HUES48 (cell line): ENCODE measurements around the gene C3orf33.
A peak's percentile ranks its signal among the peaks of the same experiment; 100 is the strongest.
"Not testable (repeated sequence)": the region's sequence is repeated elsewhere in the genome, so short reads cannot be mapped to it uniquely, and the experiment has no call there.

Source experiments
- H3K27ac ChIP-seq: one replicate; pipeline ENCODE4 v1.7.0; 2013; ENCODE audit warnings: low read depth, low read length, inconsistent platforms
- H3K27me3 ChIP-seq: 2 replicates; pipeline ENCODE4 v1.6.1; 2013; ENCODE audit warnings: mild to moderate bottlenecking, low read length; ENCODE audit not compliant: control insufficient read depth, insufficient read depth
- H3K36me3 ChIP-seq: 2 replicates; pipeline ENCODE4 v1.6.1; 2013; ENCODE audit warnings: low read length; ENCODE audit not compliant: control insufficient read depth, insufficient read depth
- H3K4me1 ChIP-seq: 2 replicates; pipeline ENCODE4 v1.6.1; 2013; ENCODE audit warnings: mild to moderate bottlenecking, low read length; ENCODE audit not compliant: control insufficient read depth, insufficient read depth
- H3K4me3 ChIP-seq: 2 replicates; pipeline ENCODE4 v1.5.1; 2013; ENCODE audit warnings: mild to moderate bottlenecking, low read depth, low read length
- H3K9ac ChIP-seq: 2 replicates; pipeline ENCODE4 v1.6.1; 2013; ENCODE audit warnings: mild to moderate bottlenecking, low read depth, low read length, moderate library complexity
- H3K9me3 ChIP-seq: 2 replicates; pipeline ENCODE4 v1.6.1; 2013; ENCODE audit warnings: low read length; ENCODE audit not compliant: control insufficient read depth, insufficient read depth

C3orf33 gene

DNA sequence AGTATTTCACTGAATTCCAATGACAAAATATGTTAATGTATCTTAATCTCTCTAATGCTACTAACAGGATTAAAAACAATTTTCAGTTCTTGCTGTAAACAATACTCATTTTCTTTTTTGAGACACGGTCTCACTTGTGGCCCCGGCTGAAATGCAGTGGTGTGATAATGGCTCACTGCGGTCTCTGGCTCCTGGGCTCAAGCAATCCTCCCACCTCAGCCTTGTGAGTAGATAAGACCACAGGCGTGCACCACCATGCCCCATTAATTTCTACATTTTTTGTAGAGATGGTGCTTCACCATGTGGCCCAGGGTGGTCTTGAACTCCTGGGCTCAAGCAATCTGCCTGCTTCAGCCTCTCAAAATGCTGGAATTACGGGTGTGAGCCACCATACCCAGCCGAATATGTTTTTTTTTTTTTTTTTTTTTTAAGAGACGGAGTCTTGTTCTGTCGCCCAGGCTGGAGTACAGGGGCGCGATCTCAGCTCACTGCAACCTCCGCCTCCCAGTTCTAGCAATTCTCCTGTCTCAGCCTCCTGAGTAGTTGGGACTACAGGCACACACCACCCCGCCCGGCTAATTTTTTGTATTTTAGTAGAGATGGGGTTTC is 22.5 kb upstream of the C3orf33 start:
- not testable (repeated sequence) for H3K27me3 ChIP-seq, H3K9ac ChIP-seq, H3K27ac ChIP-seq, H3K4me3 ChIP-seq, H3K9me3 ChIP-seq, H3K4me1 ChIP-seq
- peaks cover 34% of the 10 kb centered on the region for H3K36me3 ChIP-seq

DNA sequence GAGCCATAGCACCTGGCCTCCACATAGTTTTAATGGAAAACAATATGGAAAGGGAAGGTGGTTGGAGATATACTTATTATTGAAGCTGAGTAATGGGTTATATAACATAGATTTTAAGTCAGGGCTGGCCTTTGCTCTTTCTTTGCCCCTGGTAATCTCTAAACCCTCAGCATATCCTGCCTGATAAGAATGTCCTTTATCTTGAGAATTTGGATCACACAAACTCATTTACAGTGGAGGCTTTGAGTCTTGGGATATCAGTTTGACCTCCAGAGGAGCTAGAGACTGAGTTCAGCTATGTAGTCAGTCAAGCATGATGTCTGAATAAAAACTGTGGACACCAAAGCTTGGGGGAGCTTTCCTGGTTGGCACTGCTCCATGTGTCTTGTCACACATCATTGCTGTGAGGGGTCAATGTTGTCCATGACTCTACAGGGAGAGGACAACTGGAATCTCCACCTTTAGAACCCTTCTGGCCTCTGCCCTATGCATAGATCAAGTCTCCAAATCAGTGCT is 9.0 kb upstream of the C3orf33 start:
- H3K27me3 ChIP-seq, result no peaks in the 10 kb centered on the region
- no peaks in the 10 kb centered on the region for H3K36me3 ChIP-seq
- H3K9me3 ChIP-seq, result no peaks in the 10 kb centered on the region
- no peak overlapping the region for H3K27ac ChIP-seq
- H3K4me3 ChIP-seq, result no peak overlapping the region
- no peak overlapping the region for H3K9ac ChIP-seq
- no peaks in the 10 kb centered on the region for H3K4me1 ChIP-seq

DNA sequence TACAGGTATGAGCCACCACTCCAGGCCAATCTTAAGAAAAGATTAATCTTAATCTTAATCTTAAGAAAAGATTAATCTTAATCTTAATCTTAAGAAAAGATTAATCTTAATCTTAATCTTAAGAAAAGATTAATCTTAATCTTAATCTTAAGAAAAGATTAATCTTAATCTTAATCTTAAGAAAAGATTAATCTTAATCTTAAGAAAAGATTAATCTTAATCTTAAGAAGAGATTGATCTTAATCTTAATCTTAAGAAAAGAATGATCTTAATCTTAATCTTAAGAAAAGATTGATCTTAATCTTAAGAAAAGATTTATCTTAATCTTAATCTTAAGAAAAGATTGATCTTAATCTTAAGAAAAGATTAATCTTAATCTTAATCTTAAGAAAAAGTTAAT is 7.1 kb upstream of the C3orf33 start:
- H3K9ac ChIP-seq, H3K4me3 ChIP-seq, H3K27me3 ChIP-seq, H3K27ac ChIP-seq, H3K36me3 ChIP-seq, H3K4me1 ChIP-seq, H3K9me3 ChIP-seq: not testable (repeated sequence)

DNA sequence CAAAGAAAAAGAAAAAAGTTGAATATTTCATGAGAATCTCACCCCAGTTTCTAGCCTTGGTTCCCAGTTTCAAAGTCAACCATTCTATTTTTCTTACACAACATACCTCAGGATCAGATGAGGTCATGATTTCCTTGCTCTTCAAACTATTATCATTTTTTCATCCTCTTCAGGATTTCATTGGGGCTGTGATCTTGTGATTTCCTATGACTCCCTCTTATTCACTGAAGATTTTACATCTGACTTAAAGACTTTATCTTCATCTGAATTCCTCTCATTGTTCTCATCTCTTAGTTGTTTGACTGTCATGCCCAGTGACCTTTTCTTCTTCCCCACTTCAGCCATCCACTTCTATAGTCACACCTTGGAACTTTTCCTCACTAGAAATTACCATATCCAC is 3.1 kb upstream of the C3orf33 start:
- Histone ChIP-seq H3K36me3 (no peaks in the 10 kb centered on the region), H3K9me3 (no peaks in the 10 kb centered on the region), H3K4me1 (no peaks in the 10 kb centered on the region), H3K27ac (no peak overlapping the region), H3K9ac (no peak overlapping the region), H3K27me3 (no peaks in the 10 kb centered on the region), H3K4me3 (no peak overlapping the region)

DNA sequence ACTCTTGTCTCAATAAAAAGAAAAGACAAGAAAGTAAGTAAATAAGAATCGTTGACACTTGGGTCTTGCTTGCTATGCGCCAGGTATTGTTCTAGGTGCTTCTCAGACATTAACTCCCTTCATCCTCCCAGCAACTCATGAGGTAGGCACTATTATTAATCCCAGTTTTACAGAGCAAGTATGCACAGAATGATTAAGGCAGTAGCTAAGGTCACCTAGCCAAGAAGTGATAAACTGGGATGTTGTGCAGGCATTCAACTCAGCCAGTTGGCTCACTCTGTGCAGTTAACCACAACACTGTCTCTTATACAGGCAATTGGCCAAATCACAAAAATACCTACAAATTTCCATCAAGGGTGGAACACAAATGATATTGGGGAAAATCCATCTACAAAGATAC is 1.7 kb upstream of the C3orf33 start:
- H3K27ac ChIP-seq, result no peak overlapping the region
- H3K36me3 ChIP-seq, result no peaks in the 10 kb centered on the region
- H3K4me3 ChIP-seq, result no peak overlapping the region
- H3K4me1 ChIP-seq, result no peaks in the 10 kb centered on the region
- no peaks in the 10 kb centered on the region for H3K9me3 ChIP-seq
- H3K27me3 ChIP-seq, result no peaks in the 10 kb centered on the region
- H3K9ac ChIP-seq, result no peak overlapping the region

DNA sequence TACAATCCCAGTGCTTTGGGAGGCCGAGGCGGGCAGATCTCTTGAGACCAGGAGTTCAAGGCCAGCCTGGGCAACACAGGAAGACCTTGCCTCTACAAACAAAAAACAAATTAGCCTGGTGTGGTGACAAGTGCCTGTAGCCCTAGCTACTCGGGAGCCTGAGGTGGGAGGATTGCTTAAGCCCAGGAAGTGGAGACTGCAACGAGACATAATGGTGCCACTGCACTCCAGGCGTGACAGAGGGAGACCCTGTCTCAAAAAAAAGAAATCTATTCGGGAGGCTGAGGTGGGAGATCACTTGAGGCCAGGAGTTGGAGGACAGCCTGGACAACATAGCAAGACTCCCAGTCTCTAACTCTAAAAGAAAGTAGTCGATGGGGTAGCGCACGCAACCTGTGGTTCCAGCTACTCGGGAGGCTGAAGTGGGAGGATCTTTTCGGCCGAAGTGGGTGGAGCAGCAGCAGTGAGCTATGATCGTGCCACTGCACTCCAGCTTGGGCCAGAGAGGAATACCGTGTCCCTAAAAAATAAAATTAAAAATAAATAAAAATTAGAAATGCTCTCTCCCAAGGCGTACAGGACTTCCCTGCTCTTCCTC is 775 bp downstream of the C3orf33 start:
- H3K9me3 ChIP-seq, result no peaks in the 10 kb centered on the region
- H3K27ac ChIP-seq, result no peak overlapping the region
- 0 out of 2 replicates have a peak overlapping the region, but pooled peaks have one; percentile 88 for H3K9ac ChIP-seq
- H3K36me3 ChIP-seq, result no peaks in the 10 kb centered on the region
- no peaks in the 10 kb centered on the region for H3K4me1 ChIP-seq
- peak overlapping the region; percentile 88 for H3K4me3 ChIP-seq
- H3K27me3 ChIP-seq, result no peaks in the 10 kb centered on the region

DNA sequence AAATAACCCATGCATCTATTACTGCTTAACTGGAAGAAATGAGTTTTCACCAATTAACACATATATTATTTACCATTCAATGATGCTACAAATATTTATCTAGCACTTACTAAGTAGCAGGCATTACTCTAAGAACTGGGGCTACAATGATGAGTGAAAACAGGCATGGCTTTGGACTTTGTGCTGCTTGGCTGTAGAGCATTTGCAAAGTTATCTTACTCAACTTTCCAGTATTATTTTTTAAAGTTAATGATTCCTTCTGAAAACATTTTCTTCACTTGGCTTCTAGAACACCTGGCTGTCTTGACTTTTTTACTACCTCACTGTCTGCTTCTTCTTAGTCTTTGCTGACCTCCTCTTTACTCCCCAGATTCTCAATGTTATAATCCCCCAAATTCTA is 1.8 kb downstream of the C3orf33 start:
- no peaks in the 10 kb centered on the region for H3K4me1 ChIP-seq
- no peak overlapping the region for H3K4me3 ChIP-seq
- H3K27ac ChIP-seq, result no peak overlapping the region

DNA sequence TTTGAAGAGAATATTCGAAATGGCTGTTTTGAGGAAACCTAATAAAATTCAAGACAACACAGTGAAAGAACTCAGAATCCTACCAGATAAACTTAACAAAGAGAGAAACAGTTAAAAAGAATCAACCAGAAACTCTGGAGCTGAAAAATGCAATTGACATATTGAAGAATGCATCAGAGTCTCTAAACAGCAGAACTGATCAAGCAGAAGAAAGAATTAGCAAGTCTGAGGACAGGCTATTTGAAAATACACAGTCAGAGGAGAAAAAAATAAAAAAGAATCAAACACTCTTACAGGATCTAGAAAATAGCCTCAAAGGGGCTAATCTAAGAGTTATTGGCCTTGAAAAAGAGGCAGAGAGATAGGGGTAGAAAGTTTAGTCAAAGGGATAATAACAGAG is 13.5 kb downstream of the C3orf33 start:
- Histone ChIP-seq H3K27me3 (no peaks in the 10 kb centered on the region), H3K4me1 (peaks cover 11% of the 10 kb centered on the region), H3K9ac (no peak overlapping the region), H3K36me3 (no peaks in the 10 kb centered on the region), H3K9me3 (no peaks in the 10 kb centered on the region), H3K27ac (no peak overlapping the region), H3K4me3 (no peak overlapping the region)

More for the DNA sequence above, 1.8 kb downstream of the C3orf33 start:
- Histone ChIP-seq H3K9me3 (no peaks in the 10 kb centered on the region), H3K36me3 (no peaks in the 10 kb centered on the region), H3K27me3 (no peaks in the 10 kb centered on the region), H3K9ac (no peak overlapping the region)

DNA sequence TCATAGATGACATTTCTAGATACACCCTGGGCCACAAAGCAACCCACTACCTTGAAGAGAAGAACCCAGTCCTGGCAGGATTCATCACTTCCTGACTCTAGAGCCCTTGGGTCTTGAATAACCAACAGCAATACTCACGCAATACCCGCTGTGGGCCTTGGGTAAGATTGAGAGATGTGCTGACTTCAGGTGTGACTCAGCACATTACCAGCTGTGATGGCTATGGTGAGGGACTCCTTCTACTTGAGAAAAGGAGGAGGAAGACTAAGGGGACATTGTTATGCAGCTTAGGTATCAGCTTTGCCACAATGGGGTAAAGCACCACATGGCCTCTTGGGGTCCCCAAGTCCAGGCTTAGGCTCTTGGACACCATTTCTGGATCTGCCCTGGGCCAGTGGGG is 14.9 kb downstream of the C3orf33 start:
- Histone ChIP-seq H3K4me3 (no peak overlapping the region), H3K4me1 (peaks cover 11% of the 10 kb centered on the region), H3K27ac (no peak overlapping the region)

DNA sequence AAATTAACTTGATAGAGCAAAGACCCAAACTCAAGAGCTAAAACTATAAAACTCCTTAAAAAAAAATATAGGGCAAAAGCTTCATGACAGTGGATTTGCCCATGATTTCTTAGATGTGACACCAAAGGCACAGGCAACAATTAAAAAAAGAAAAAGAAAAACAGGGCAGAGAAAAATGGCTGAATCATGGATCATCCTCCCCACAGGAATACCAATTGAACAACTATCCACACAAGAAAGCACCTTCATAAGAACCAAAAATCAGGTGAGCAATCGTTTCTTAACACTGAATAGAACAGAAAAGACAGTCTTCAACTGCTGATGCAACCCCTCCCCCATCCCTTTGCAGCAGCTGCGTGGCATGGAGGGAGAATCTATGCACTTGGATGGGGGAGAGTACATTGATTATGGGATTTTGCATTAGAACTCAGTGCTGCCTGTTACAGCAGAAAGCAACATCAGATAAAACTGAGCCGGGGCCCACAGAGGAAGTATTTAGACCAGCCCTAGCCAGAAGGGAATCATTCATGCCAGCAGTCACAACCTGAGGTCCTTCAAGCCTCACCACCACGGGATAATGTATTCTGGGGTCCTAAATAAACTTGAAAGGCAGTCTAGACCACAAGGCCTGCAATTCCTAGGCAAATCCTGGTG is 15.7 kb downstream of the C3orf33 start:
- no peaks in the 10 kb centered on the region for H3K27me3 ChIP-seq
- H3K4me3 ChIP-seq, result no peak overlapping the region
- no peak overlapping the region for H3K9ac ChIP-seq
- H3K27ac ChIP-seq, result peak overlapping the region; percentile 5
- no peaks in the 10 kb centered on the region for H3K9me3 ChIP-seq
- peaks cover 11% of the 10 kb centered on the region for H3K4me1 ChIP-seq
- H3K36me3 ChIP-seq, result no peaks in the 10 kb centered on the region

More for the DNA sequence above, 14.9 kb downstream of the C3orf33 start:
- H3K9me3 ChIP-seq, result no peaks in the 10 kb centered on the region
- H3K9ac ChIP-seq, result no peak overlapping the region
- H3K27me3 ChIP-seq, result no peaks in the 10 kb centered on the region
- no peaks in the 10 kb centered on the region for H3K36me3 ChIP-seq

DNA sequence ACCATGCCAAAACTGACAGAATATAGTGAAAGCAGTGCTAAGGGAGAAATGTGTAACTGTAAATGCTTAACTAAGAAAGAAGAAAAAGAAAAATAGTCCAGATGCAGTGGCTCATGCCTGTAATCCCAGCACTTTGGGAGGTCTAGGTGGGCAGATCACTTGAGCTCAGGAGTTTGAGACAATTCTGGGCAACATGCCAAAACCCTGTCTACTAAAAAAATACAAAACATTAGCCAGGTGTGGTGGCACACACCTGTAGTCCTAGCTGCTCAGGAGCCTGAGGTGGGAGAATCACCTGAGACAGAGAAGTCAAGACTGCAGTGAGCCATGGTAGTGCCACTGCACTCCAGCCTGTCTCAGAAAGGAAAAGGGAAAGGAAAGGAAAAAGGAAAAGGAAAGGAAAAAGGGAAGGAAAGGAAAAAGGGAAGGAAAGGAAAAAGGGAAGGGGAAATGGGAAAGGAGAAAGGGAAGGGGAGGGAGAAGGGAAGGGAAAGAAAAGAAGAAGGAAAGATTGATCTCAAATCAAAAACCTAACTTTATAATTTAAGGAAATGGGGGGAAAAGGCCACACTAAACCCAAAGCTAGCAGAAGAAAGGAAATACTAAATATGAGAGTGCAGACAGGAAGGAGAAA is 20.3 kb downstream of the C3orf33 start:
- no peaks in the 10 kb centered on the region for H3K36me3 ChIP-seq
- peaks cover 7% of the 10 kb centered on the region for H3K4me1 ChIP-seq
- no peak overlapping the region for H3K4me3 ChIP-seq
- no peaks in the 10 kb centered on the region for H3K27me3 ChIP-seq
- H3K27ac ChIP-seq, result no peak overlapping the region
- no peaks in the 10 kb centered on the region for H3K9me3 ChIP-seq
- no peak overlapping the region for H3K9ac ChIP-seq
